Measurements from ENCODE around the gene NTN1.

NTN1 gene

DNA sequence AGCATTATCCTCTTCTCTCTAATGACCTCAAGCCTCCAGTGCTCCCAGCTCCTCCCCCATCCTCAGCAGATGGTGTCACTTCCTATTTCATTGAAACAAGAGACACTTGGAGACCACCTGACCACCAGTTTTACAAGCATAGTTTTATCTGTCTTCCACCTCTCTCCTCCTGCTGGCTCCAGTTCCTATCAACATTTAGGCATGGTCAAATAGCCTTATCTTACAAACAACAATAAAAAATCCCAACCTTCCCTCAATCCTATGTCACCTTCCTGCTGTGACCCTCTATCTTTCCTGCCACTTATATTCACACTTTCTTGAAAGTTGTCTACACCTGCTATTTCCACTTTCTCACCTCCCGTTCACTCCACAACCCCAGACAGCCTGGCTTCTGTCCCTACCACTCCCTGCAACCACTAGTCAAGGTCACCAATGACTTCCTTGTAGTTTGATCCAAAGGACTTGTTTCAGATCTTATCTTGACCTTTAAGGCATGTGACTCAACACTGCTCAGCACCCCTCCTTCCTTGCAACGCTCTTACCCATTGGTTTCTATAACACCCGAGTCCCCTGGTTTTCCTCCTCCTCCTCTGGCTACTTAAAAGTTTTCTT is 4.3 kb upstream of the NTN1 start:
- no peaks in the 10 kb centered on the region for H3K4me1 ChIP-seq
- DNase-seq (ENCODE audit: low spot score in 2 of 2) = no peak
- no peaks in the 10 kb centered on the region for H3K36me3 ChIP-seq (replicated peaks)
- H3K9me3 ChIP-seq = no peaks in the 10 kb centered on the region
- no peak overlapping the region for H3K4me3 ChIP-seq
- peaks cover 8% of the 10 kb centered on the region for H3K27me3 ChIP-seq (ENCODE audit: low read depth)
- in situ Hi-C loops (cut with MboI; ENCODE audit: low sequenced_read_pairs) = loop anchor here (25.0 kb wide), 1 partner anchor 520 kb away; no protein-coding TSS in a partner anchor

DNA sequence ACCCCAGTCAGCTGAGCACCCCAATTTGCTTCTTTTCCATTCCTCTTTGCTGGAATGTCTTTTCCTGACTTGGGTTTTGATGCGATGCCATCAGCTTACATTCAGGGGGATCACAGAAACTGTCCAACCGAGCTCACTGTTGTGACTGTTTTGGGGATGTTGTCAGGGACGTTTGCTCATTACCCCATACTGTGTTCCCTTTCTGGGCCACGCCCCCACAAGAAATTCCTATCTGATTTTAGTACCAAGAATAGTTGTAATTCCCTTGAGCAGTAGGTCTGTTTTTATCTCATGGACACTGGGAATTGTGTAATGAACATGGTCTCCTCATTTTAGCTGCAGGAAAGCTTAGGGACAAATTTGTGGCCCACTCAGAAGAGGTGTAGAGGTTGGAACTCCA is 2.6 kb upstream of the NTN1 start:
- DNase-seq (ENCODE audit: low spot score in 2 of 2) = no peak
- Histone ChIP-seq H3K36me3 (replicated peaks) (no peaks in the 10 kb centered on the region), H3K9me3 (no peaks in the 10 kb centered on the region), H3K27me3 (ENCODE audit: low read depth) (peaks cover 8% of the 10 kb centered on the region), H3K4me3 (no peak overlapping the region), H3K4me1 (no peaks in the 10 kb centered on the region)
- in situ Hi-C loops (cut with MboI; ENCODE audit: low sequenced_read_pairs) = loop anchor here (25.0 kb wide), 1 partner anchor 519 kb away; no protein-coding TSS in a partner anchor

DNA sequence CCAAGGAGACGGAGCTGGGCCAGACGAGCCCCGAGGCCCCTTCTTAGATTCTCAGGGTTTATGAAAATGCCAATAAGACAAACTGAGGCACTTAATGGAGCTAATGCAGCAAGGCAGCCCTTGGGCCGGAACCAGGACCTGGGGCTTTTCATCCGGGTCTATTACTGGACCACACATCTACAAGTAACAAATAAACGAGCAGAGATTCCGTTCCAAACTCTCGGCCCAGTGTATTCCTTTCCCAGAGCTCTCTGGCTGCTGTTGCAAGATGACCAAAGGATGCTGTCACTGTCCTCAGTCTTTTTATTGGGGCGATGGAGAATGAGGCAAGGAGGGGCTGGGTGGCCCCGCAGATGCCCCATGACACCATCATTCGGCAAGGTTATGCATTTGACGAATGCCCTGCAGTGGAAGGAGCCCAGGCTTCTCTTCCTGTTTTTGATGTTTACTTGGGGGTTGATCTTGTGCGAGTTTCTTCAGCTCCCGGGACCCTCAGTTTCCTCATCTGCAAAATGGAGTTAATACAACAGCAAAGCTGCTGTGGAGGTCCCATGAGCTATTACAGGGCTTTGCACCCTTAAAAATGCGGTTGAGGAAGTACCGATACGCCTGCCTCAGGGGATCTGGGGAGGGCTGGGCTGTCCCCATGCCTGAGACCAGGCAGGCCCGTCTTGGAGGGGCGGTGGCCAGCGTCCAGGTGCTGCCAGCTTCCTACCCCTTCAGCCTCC is 1.1 kb upstream of the NTN1 start:
- in situ Hi-C loops (cut with MboI; ENCODE audit: low sequenced_read_pairs) = loop anchor here (25.0 kb wide), 1 partner anchor 517 kb away; no protein-coding TSS in a partner anchor
- peaks cover 8% of the 10 kb centered on the region for H3K27me3 ChIP-seq (ENCODE audit: low read depth)

DNA sequence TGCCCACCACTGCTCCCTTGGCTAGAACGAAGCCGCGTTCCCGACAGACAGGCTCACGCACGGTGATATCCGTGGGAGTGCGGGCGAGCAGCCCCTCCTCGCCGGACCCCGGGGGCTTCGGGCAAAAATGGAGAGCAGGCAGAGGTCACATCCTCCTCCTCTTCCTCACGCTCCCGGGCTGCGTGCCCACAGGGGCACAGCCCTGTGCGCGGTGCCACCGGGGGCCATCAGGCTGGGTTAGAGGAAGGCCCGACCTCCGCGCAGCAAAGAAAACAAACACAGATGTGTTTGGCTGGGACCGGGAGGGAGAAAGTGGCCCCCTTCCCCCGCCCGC is 519 bp upstream of the NTN1 start:
- in situ Hi-C loops (cut with MboI; ENCODE audit: low sequenced_read_pairs) = loop anchor here (25.0 kb wide), 1 partner anchor 517 kb away; no protein-coding TSS in a partner anchor
- H3K9me3 ChIP-seq = no peaks in the 10 kb centered on the region
- H3K4me3 ChIP-seq = peak overlapping the region; percentile 42
- no peaks in the 10 kb centered on the region for H3K36me3 ChIP-seq (replicated peaks)
- no peaks in the 10 kb centered on the region; the same call in 1 of the 2 replicates for H3K4me1 ChIP-seq
- DNase-seq (ENCODE audit: low spot score in 2 of 2) = no peak
- H3K27me3 ChIP-seq (ENCODE audit: low read depth) = peaks cover 8% of the 10 kb centered on the region

More for the DNA sequence above, 1.1 kb upstream of the NTN1 start:
- Histone ChIP-seq H3K4me1 (no peaks in the 10 kb centered on the region; the same call in 1 of the 2 replicates), H3K4me3 (peak overlapping the region; percentile 42), H3K36me3 (replicated peaks) (no peaks in the 10 kb centered on the region), H3K9me3 (no peaks in the 10 kb centered on the region)
- DNase-seq (ENCODE audit: low spot score in 2 of 2) = no peak

DNA sequence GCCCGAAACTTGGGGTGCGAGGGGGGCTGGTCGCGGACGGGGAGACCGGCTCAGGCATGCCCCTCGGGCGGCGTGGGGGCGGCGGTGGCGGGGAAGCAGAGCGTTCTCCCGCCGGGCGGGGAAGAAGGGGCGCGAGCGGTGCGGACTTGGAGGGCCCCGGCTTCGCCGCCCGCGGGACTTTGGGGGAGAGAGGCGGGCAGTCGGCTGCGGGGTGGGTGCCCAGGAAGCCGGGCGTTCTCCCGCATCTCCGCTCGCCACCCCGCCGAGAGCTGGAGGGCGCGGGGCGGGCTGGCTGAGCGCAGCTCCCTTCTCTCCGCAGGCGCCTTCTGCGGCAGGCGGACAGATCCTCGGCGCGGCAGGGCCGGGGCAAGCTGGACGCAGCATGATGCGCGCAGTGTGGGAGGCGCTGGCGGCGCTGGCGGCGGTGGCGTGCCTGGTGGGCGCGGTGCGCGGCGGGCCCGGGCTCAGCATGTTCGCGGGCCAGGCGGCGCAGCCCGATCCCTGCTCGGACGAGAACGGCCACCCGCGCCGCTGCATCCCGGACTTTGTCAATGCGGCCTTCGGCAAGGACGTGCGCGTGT is 772 bp downstream of the NTN1 start:
- H3K4me1 ChIP-seq = no peaks in the 10 kb centered on the region; the same call in 1 of the 2 replicates
- H3K9me3 ChIP-seq = no peaks in the 10 kb centered on the region
- in situ Hi-C loops (cut with MboI; ENCODE audit: low sequenced_read_pairs) = loop anchor here (25.0 kb wide), 1 partner anchor 515 kb away; no protein-coding TSS in a partner anchor
- no peaks in the 10 kb centered on the region for H3K36me3 ChIP-seq (replicated peaks)
- peak overlapping the region; percentile 47 for H3K4me3 ChIP-seq
- peak in 1 of 2 experiments; percentile 60 for DNase-seq (ENCODE audit: low spot score in 2 of 2)
- peaks cover 8% of the 10 kb centered on the region for H3K27me3 ChIP-seq (ENCODE audit: low read depth)

DNA sequence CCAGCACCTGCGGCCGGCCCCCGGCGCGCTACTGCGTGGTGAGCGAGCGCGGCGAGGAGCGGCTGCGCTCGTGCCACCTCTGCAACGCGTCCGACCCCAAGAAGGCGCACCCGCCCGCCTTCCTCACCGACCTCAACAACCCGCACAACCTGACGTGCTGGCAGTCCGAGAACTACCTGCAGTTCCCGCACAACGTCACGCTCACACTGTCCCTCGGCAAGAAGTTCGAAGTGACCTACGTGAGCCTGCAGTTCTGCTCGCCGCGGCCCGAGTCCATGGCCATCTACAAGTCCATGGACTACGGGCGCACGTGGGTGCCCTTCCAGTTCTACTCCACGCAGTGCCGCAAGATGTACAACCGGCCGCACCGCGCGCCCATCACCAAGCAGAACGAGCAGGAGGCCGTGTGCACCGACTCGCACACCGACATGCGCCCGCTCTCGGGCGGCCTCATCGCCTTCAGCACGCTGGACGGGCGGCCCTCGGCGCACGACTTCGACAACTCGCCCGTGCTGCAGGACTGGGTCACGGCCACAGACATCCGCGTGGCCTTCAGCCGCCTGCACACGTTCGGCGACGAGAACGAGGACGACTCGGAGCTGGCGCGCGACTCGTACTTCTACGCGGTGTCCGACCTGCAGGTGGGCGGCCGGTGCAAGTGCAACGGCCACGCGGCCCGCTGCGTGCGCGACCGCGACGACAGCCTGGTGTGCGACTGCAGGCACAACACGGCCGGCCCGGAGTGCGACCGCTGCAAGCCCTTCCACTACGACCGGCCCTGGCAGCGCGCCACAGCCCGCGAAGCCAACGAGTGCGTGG is 1.5 kb downstream of the NTN1 start:
- no peaks in the 10 kb centered on the region for H3K36me3 ChIP-seq (replicated peaks)
- no peak for DNase-seq (ENCODE audit: low spot score in 2 of 2)
- no peaks in the 10 kb centered on the region for H3K9me3 ChIP-seq
- in situ Hi-C loops (cut with MboI; ENCODE audit: low sequenced_read_pairs) = loop anchor here (25.0 kb wide), 1 partner anchor 515 kb away; no protein-coding TSS in a partner anchor
- peaks cover 6% of the 10 kb centered on the region; the same call in 1 of the 2 replicates for H3K27me3 ChIP-seq (ENCODE audit: low read depth)
- no peaks in the 10 kb centered on the region; the same call in 1 of the 2 replicates for H3K4me1 ChIP-seq
- H3K4me3 ChIP-seq = no peak overlapping the region

DNA sequence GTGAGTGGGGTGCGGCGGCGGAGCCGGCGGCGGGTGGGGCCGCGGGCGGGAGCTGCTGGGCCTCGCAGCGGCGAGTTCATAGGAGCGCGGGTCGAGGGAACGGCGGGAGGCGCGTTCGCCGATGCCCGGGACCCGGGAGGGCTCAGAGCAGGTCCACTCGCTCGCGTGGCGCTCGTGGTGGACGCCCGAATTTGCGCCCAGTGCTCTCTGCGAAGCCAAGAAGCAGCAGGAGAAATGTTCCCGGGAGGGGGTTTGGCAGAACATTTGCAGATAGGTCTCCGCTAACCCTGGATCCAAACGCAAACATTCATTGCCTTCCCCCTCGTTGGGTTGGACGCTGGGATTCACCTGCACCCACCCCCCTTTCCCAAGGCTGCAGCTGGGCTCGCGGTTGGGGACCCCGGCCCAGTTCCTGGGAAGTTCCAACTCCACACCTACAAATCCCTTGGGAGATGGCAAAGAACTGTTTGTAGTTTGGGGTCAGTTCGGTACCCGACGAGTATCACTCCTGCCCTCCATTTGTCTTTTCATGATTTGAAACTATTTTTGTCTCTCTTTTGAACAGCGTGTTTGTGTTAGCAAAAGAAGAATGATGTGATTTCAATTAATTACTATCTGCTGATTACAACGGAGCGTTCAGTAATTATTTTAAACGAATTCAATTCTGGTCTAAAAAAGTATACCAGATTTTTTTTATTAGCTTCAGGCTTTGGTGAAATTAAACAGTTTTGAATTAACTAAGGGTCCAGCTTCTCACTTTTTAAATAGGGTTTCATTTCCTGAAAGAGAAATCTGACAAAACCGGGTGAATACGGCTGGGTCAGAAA is 2.3 kb downstream of the NTN1 start:
- no peak for DNase-seq (ENCODE audit: low spot score in 2 of 2)
- no peaks in the 10 kb centered on the region for H3K36me3 ChIP-seq (replicated peaks)
- no peak overlapping the region for H3K4me3 ChIP-seq
- H3K4me1 ChIP-seq = no peaks in the 10 kb centered on the region; the same call in 1 of the 2 replicates
- H3K27me3 ChIP-seq (ENCODE audit: low read depth) = peaks cover 6% of the 10 kb centered on the region; the same call in 1 of the 2 replicates
- no peaks in the 10 kb centered on the region for H3K9me3 ChIP-seq
- in situ Hi-C loops (cut with MboI; ENCODE audit: low sequenced_read_pairs) = loop anchor here (25.0 kb wide), 1 partner anchor 514 kb away; no protein-coding TSS in a partner anchor

DNA sequence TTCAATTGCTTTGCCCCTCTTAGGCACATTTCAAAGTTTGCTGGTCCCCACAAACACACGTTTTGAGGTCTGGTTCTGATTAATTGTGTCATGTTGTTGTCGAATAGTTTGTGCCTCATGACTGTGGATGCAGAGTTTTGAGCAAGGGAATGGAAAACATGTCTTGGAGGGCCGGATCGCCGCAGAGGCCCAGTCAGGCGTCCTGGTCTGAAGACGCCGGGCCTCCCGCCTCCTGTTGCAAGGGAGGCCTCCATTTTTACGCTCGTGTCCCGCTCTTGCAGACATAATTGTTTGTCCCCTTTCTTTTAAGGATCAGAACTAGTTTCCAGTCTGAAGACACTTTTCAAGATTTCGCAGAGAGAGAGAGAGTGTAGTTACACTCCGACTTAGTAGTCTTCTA is 3.2 kb downstream of the NTN1 start:
- Histone ChIP-seq H3K9me3 (no peaks in the 10 kb centered on the region), H3K4me3 (no peak overlapping the region), H3K4me1 (no peaks in the 10 kb centered on the region; the same call in 1 of the 2 replicates), H3K36me3 (replicated peaks) (no peaks in the 10 kb centered on the region), H3K27me3 (ENCODE audit: low read depth) (peaks cover 6% of the 10 kb centered on the region; the same call in 1 of the 2 replicates)
- in situ Hi-C loops (cut with MboI; ENCODE audit: low sequenced_read_pairs) = loop anchor here (25.0 kb wide), 1 partner anchor 513 kb away; no protein-coding TSS in a partner anchor
- DNase-seq (ENCODE audit: low spot score in 2 of 2) = no peak

DNA sequence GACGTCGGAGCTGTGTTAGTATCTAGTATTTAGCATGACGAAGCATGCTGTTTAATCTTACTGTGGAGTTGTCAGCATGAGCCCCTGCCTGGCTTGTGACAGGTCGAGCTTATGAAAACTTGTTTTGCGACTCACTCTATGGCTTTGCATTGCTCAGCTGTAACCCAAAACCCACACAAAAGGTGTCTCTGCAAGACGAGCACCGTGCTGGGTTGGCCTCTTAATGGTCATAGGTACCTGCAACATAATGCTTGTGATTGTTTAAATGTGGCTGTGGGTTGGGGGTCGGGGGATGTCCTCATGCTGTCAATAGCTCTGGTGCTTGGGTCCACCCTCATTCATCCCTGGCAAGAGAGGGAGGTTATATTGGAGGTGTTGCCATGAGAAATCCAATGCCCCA is 5.4 kb downstream of the NTN1 start:
- Histone ChIP-seq H3K4me3 (no peak overlapping the region), H3K27me3 (ENCODE audit: low read depth) (no peaks in the 10 kb centered on the region), H3K4me1 (no peaks in the 10 kb centered on the region; the same call in 1 of the 2 replicates), H3K9me3 (no peaks in the 10 kb centered on the region), H3K36me3 (replicated peaks) (no peaks in the 10 kb centered on the region)
- no peak for DNase-seq (ENCODE audit: low spot score in 2 of 2)
- in situ Hi-C loops (cut with MboI; ENCODE audit: low sequenced_read_pairs) = no loop called here

DNA sequence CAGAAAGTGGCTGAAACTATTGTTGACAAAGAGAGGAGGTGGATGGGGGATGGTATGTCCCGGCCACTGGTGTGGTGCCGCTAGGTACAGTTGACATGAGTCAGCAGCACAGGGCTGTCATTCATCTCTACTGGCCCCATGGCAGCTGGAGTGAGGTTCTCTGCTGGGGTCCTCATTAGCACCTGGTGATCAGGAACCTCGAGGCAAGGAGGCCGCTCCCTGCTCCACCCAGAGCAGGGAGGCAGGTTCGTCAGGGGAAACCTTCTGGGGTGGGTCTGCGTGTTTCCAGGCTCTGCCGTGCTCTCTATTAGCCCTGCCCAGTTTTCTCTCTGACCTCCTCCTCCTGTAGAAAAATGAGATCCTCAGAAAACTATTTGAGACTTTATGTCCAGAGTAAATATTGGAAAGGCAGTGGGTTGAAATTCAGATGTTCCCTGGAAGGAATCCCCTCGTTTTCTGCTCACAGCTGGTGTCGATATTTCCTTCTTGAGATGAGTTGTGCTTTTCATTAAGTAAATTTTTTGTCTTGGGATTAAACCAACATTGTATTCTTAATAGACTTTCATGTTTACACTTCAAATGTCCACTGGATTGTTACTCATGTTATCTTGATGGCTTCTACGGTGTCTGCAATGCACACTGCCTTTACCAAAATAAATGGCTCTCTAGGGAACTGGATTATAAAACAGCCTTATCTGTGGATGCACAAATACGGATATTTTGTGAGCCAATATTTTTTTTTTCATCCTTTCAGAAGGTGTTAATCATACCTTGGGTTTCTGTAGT is 7.1 kb downstream of the NTN1 start:
- in situ Hi-C loops (cut with MboI; ENCODE audit: low sequenced_read_pairs) = no loop called here
- no peaks in the 10 kb centered on the region for H3K9me3 ChIP-seq
- H3K4me1 ChIP-seq = no peaks in the 10 kb centered on the region; the same call in 1 of the 2 replicates
- no peak for DNase-seq (ENCODE audit: low spot score in 2 of 2)
- H3K36me3 ChIP-seq (replicated peaks) = no peaks in the 10 kb centered on the region
- H3K27me3 ChIP-seq (ENCODE audit: low read depth) = no peaks in the 10 kb centered on the region
- H3K4me3 ChIP-seq = no peak overlapping the region

DNA sequence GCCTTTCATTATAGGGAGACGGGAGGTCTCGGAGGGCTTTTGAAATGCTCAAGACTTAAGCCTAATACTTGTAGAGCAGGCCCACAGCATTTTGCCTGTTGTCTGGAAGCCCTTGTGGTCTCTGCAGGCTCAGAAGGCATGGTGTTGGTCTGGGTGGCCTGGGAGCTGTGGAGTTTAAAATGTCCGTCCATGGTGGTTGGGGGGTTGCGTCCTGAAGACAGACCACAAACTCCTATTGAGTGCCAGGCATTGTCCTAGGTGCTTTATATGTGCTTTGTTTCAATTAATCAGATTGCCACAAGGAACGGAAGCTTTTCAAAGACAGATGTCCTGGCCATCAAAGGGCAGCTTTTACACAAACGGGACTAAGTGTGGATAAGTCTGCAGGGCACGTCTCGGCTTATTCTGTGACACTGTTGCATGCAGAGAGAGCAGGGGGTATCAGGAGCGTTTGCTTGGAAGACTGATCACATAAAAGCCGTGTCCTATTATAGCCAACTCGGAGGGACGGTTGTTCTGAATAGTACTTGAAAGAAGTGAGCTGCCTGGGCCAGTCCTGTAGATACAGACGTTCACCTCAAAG is 7.8 kb downstream of the NTN1 start:
- no peak for DNase-seq (ENCODE audit: low spot score in 2 of 2)
- no peaks in the 10 kb centered on the region; the same call in 1 of the 2 replicates for H3K4me1 ChIP-seq
- H3K9me3 ChIP-seq = no peaks in the 10 kb centered on the region
- in situ Hi-C loops (cut with MboI; ENCODE audit: low sequenced_read_pairs) = no loop called here
- no peaks in the 10 kb centered on the region for H3K27me3 ChIP-seq (ENCODE audit: low read depth)
- H3K4me3 ChIP-seq = no peak overlapping the region
- no peaks in the 10 kb centered on the region for H3K36me3 ChIP-seq (replicated peaks)

DNA sequence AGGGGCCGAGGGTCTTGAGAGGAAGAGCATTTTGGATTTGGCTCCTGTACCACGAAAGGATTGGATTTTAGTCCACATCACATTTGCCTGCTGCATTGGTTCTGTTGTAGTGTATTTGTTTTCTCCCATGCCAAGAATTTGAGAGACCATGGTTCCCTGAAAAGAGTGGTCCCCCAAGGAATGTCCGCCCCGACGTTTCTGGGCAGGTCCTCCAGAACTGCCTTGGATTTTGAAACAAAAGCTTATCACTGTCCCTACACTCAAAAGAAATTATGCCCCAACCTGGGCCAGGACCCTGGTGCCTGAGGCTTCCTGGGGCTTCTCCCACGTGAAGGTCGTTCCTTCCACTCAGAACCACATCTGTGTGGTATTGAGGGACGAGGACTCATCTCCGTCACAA is 10.8 kb downstream of the NTN1 start:
- Histone ChIP-seq H3K4me1 (no peaks in the 10 kb centered on the region), H3K4me3 (no peak overlapping the region), H3K36me3 (replicated peaks) (no peaks in the 10 kb centered on the region), H3K9me3 (no peaks in the 10 kb centered on the region), H3K27me3 (ENCODE audit: low read depth) (no peaks in the 10 kb centered on the region)
- no peak for DNase-seq (ENCODE audit: low spot score in 2 of 2)
- in situ Hi-C loops (cut with MboI; ENCODE audit: low sequenced_read_pairs) = no loop called here

All from HAP-1 (cell line).